ENCODE data around the gene BAHD1.
"Not testable (repeated sequence)": the region's sequence is repeated elsewhere in the genome, so short reads cannot be mapped to it uniquely, and the experiment has no call there.

- TF ChIP-seq ISL1 (CRISPR knock-in tag; IDR thresholded peaks at IDR 0.05); OSR1 (CRISPR knock-in tag; IDR thresholded peaks at IDR 0.05); ARNTL (CRISPR knock-in tag; IDR thresholded peaks at IDR 0.05; ENCODE audit: borderline replicate concordance, low read depth); TOX (CRISPR knock-in tag; IDR thresholded peaks at IDR 0.05; ENCODE audit: borderline replicate concordance); PPARA (CRISPR knock-in tag; IDR thresholded peaks at IDR 0.05; ENCODE audit: borderline replicate concordance); ESRRG (CRISPR knock-in tag; IDR thresholded peaks at IDR 0.05); ZFP30 (CRISPR knock-in tag; IDR thresholded peaks at IDR 0.05); RARB (CRISPR knock-in tag; IDR thresholded peaks at IDR 0.05); BACH2 (CRISPR knock-in tag; IDR thresholded peaks at IDR 0.05; ENCODE audit: borderline replicate concordance): not testable (repeated sequence)
These were observed 13.2 kb downstream of the BAHD1 start for GRCh38 chr15:40453941-40454340.

All from SK-N-SH treated with all-trans-retinoic acid at 6 μM for 48 hours (cell line).